ENCODE measurements around the gene MFF.

The MFF gene

DNA sequence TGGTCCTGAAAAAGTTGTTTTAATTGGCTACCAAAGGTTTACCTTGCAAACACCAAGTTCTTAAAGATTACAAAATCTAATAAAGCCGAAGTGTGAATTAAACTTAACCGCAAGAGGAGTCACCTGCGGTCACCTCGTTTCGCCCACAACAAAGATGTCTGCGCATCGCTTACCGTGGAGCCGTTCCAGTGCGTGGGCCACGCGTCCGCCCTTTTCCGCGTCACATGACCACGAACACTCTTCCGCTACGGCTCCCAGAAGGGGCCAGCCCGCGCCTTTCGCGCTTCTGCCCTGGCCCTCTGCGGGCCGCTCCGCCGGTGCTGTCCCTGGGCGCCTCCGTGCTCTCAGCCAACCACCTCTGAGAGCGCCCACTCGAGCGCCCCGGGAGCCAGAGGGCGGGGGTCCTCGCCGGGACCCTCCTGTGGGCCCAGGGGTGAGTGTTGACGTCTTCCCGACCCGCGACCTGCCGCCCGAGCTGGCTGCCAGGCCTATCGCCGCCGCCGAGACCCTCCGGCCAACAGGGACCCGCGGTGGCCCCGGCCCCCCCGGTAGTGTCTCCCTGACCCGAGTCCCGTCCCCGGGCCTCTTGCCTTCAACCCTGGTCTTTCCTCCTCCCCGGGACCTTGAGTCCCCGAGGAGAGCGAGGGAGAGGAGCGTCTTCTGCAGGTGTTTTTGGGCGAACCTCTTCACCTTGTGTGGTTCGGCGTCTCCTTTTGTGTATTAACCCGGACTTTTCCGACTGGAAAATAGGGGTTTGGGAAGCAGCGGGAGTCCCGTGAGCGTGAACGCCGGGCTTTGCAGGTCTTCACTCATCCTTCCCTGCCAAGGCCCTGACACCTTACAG lies at the start of gene MFF (continued):
- TF ChIP-seq SALL2 (tag by site-specific recombination; IDR thresholded peaks at IDR 0.05; ENCODE audit: borderline replicate concordance): no peak
- peak; percentile 62; the same call in 1 of the 2 replicates for TF ChIP-seq ZNF843 (tag by site-specific recombination; IDR thresholded peaks at IDR 0.05)
- TF ChIP-seq ZBTB20 (tag by site-specific recombination; IDR thresholded peaks at IDR 0.05): peak; percentile 72; the same call in 1 of the 2 replicates
- TF ChIP-seq, protein P1, sequence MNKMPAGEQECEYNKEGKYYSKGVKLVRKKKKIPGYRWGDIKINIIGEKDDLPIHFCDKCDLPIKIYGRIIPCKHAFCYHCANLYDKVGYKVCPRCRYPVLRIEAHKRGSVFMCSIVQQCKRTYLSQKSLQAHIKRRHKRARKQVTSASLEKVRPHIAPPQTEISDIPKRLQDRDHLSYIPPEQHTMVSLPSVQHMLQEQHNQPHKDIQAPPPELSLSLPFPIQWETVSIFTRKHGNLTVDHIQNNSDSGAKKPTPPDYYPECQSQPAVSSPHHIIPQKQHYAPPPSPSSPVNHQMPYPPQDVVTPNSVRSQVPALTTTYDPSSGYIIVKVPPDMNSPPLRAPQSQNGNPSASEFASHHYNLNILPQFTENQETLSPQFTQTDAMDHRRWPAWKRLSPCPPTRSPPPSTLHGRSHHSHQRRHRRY (tag by site-specific recombination; IDR thresholded peaks at IDR 0.05): no peak
- TF ChIP-seq ZNF140 (tag by site-specific recombination; IDR thresholded peaks at IDR 0.05): no peak
- TF ChIP-seq ZNF423 (tag by site-specific recombination; IDR thresholded peaks at IDR 0.05): peak; percentile 57; the same call in 1 of the 2 replicates
- TF ChIP-seq FEZF1 (tag by site-specific recombination; IDR thresholded peaks at IDR 0.05): no peak
- TF ChIP-seq ZNF623 (tag by site-specific recombination; IDR thresholded peaks at IDR 0.05): no peak
- TF ChIP-seq ZFP69B (tag by site-specific recombination; IDR thresholded peaks at IDR 0.05): peak; percentile 62
- TF ChIP-seq, protein P2, sequence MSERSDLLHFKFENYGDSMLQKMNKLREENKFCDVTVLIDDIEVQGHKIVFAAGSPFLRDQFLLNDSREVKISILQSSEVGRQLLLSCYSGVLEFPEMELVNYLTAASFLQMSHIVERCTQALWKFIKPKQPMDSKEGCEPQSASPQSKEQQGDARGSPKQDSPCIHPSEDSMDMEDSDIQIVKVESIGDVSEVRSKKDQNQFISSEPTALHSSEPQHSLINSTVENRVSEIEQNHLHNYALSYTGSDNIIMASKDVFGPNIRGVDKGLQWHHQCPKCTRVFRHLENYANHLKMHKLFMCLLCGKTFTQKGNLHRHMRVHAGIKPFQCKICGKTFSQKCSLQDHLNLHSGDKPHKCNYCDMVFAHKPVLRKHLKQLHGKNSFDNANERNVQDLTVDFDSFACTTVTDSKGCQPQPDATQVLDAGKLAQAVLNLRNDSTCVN (tag by site-specific recombination; optimal IDR thresholded peaks at IDR 0.05): peak; percentile 75
- TF ChIP-seq ZNF433 (tag by site-specific recombination; IDR thresholded peaks at IDR 0.05; ENCODE audit: low read depth): no peak
- TF ChIP-seq ZNF560 (tag by site-specific recombination; IDR thresholded peaks at IDR 0.05; ENCODE audit: borderline replicate concordance): no peak
- no peak for TF ChIP-seq ZNF239 (tag by site-specific recombination; IDR thresholded peaks at IDR 0.05)
- TF ChIP-seq, protein P3, sequence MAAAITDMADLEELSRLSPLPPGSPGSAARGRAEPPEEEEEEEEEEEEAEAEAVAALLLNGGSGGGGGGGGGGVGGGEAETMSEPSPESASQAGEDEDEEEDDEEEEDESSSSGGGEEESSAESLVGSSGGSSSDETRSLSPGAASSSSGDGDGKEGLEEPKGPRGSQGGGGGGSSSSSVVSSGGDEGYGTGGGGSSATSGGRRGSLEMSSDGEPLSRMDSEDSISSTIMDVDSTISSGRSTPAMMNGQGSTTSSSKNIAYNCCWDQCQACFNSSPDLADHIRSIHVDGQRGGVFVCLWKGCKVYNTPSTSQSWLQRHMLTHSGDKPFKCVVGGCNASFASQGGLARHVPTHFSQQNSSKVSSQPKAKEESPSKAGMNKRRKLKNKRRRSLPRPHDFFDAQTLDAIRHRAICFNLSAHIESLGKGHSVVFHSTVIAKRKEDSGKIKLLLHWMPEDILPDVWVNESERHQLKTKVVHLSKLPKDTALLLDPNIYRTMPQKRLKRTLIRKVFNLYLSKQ (tag by site-specific recombination; IDR thresholded peaks at IDR 0.05; ENCODE audit: borderline replicate concordance): no peak
- TF ChIP-seq, protein P4, sequence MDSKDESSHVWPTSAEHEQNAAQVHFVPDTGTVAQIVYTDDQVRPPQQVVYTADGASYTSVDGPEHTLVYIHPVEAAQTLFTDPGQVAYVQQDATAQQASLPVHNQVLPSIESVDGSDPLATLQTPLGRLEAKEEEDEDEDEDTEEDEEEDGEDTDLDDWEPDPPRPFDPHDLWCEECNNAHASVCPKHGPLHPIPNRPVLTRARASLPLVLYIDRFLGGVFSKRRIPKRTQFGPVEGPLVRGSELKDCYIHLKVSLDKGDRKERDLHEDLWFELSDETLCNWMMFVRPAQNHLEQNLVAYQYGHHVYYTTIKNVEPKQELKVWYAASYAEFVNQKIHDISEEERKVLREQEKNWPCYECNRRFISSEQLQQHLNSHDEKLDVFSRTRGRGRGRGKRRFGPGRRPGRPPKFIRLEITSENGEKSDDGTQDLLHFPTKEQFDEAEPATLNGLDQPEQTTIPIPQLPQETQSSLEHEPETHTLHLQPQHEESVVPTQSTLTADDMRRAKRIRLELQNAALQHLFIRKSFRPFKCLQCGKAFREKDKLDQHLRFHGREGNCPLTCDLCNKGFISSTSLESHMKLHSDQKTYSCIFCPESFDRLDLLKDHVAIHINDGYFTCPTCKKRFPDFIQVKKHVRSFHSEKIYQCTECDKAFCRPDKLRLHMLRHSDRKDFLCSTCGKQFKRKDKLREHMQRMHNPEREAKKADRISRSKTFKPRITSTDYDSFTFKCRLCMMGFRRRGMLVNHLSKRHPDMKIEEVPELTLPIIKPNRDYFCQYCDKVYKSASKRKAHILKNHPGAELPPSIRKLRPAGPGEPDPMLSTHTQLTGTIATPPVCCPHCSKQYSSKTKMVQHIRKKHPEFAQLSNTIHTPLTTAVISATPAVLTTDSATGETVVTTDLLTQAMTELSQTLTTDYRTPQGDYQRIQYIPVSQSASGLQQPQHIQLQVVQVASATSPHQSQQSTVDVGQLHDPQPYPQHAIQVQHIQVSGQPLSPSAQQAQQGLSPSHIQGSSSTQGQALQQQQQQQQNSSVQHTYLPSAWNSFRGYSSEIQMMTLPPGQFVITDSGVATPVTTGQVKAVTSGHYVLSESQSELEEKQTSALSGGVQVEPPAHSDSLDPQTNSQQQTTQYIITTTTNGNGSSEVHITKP (tag by site-specific recombination; IDR thresholded peaks at IDR 0.05): peak; percentile 35; the same call in 1 of the 2 replicates
- peak; percentile 36; the same call in 1 of the 2 replicates for TF ChIP-seq ZNF600 (tag by site-specific recombination; IDR thresholded peaks at IDR 0.05)
- TF ChIP-seq ZNF311 (tag by site-specific recombination; IDR thresholded peaks at IDR 0.05; ENCODE audit: borderline replicate concordance): no peak
- TF ChIP-seq, protein P5, sequence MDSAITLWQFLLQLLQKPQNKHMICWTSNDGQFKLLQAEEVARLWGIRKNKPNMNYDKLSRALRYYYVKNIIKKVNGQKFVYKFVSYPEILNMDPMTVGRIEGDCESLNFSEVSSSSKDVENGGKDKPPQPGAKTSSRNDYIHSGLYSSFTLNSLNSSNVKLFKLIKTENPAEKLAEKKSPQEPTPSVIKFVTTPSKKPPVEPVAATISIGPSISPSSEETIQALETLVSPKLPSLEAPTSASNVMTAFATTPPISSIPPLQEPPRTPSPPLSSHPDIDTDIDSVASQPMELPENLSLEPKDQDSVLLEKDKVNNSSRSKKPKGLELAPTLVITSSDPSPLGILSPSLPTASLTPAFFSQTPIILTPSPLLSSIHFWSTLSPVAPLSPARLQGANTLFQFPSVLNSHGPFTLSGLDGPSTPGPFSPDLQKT (IDR thresholded peaks at IDR 0.05; ENCODE audit: borderline replicate concordance, low read depth, low read length): no peak; the same call in 1 of the 2 replicates
- no peak for TF ChIP-seq ZNF544 (tag by site-specific recombination; IDR thresholded peaks at IDR 0.05)
- TF ChIP-seq ZNF791 (tag by site-specific recombination; IDR thresholded peaks at IDR 0.05): no peak
- TF ChIP-seq ZNF701 (tag by site-specific recombination; IDR thresholded peaks at IDR 0.05): no peak
- TF ChIP-seq ZNF114 (tag by site-specific recombination; IDR thresholded peaks at IDR 0.05): no peak
- no peak for TF ChIP-seq ZNF169 (tag by site-specific recombination; IDR thresholded peaks at IDR 0.05)
- TF ChIP-seq, protein P6, sequence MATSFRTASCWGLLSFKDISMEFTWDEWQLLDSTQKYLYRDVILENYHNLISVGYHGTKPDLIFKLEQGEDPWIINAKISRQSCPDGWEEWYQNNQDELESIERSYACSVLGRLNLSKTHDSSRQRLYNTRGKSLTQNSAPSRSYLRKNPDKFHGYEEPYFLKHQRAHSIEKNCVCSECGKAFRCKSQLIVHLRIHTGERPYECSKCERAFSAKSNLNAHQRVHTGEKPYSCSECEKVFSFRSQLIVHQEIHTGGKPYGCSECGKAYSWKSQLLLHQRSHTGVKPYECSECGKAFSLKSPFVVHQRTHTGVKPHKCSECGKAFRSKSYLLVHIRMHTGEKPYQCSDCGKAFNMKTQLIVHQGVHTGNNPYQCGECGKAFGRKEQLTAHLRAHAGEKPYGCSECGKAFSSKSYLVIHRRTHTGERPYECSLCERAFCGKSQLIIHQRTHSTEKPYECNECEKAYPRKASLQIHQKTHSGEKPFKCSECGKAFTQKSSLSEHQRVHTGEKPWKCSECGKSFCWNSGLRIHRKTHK (tag by site-specific recombination; IDR thresholded peaks at IDR 0.05): no peak
- TF ChIP-seq ZNF394 (tag by site-specific recombination; IDR thresholded peaks at IDR 0.05; ENCODE audit: borderline replicate concordance): no peak; the same call in 1 of the 2 replicates
- 0 out of 2 replicates have a peak, but pooled peaks have one; percentile 16 for TF ChIP-seq ZNF660 (tag by site-specific recombination; IDR thresholded peaks at IDR 0.05)
- TF ChIP-seq SP3 (tag by site-specific recombination; IDR thresholded peaks at IDR 0.05): peak; percentile 78
- no peak for TF ChIP-seq HOXC10 (CRISPR knock-in tag; IDR thresholded peaks at IDR 0.05)
- no peak for TF ChIP-seq ZNF510 (tag by site-specific recombination; IDR thresholded peaks at IDR 0.05; ENCODE audit: insufficient replicate concordance)
- TF ChIP-seq ZSCAN23 (tag by site-specific recombination; IDR thresholded peaks at IDR 0.05): no peak

Data from HEK293 (cell line).